Liver (tissue), 9 donors: ENCODE measurements around the gene WNT3A. TPM values are rescaled to one million over a fixed set of nuclear protein-coding genes. Genes with fewer than 3 reads are reported as not detected.

Experiments used
- DNase-seq: peaks from one replicate; pipeline ENCODE4 v3.0.0-alpha.2; 2017; ENCODE audit warnings: low spot score
- H3K27ac ChIP-seq, 2 donors: one replicate each; pipeline ENCODE4 v1.7.0; 2013; ENCODE audit warnings: inconsistent platforms in 2 of 2, low read length in 2 of 2, control low read depth in 1 of 2, low read depth in 1 of 2, mild to moderate bottlenecking in 1 of 2
- H3K27me3 ChIP-seq, 4 donors: one replicate each; pipeline versions ENCODE4 v1.6.1 to v1.7.0; 2013; ENCODE audit warnings: low read length in 3 of 4, inconsistent platforms in 1 of 4, mild to moderate bottlenecking in 1 of 4, moderate library complexity in 1 of 4; ENCODE audit not compliant: control insufficient read depth in 4 of 4, insufficient read depth in 4 of 4
- H3K36me3 ChIP-seq, 4 donors: one replicate each; pipeline versions ENCODE4 v1.6.1 to v1.7.0; 2013; ENCODE audit warnings: low read length in 3 of 4, mild to moderate bottlenecking in 3 of 4, low read depth in 1 of 4, moderate library complexity in 1 of 4; ENCODE audit not compliant: control insufficient read depth in 4 of 4, insufficient read depth in 3 of 4
- H3K4me1 ChIP-seq, 4 donors: one replicate each; pipeline versions ENCODE4 v1.6.1 to v1.7.0; 2013; ENCODE audit warnings: low read length in 3 of 4, mild to moderate bottlenecking in 3 of 4, moderate library complexity in 1 of 4; ENCODE audit not compliant: control insufficient read depth in 4 of 4, insufficient read depth in 4 of 4
- H3K4me3 ChIP-seq, 3 donors: one replicate each; pipeline versions ENCODE4 v1.6.1 to v1.7.0; 2013; ENCODE audit warnings: low read length in 3 of 3, control low read depth in 1 of 3, low read depth in 1 of 3, mild to moderate bottlenecking in 1 of 3
- H3K9ac ChIP-seq, 2 donors: one replicate each; pipeline ENCODE4 v1.7.0; 2013; ENCODE audit warnings: low read length in 2 of 2, mild to moderate bottlenecking in 2 of 2, moderate library complexity in 2 of 2, control low read depth in 1 of 2, low read depth in 1 of 2
- H3K9me3 ChIP-seq, 4 donors: one replicate each; pipeline versions ENCODE4 v1.6.1 to v1.7.0; 2013; ENCODE audit warnings: low read length in 3 of 4; ENCODE audit not compliant: control insufficient read depth in 4 of 4
- ATF3 ChIP-seq: IDR thresholded peaks from 2 replicates; pipeline ENCODE4 v1.6.1; 2016; ENCODE audit warnings: antibody characterized with exemption
- CTCF ChIP-seq: fragments of 150-350 bp; IDR thresholded peaks from 2 replicates; pipeline ENCODE4 v1.5.1; 2017; ENCODE audit warnings: improper control_type of control experiment, low read depth, low read length; ENCODE audit not compliant: missing input control
- EGR1 ChIP-seq, 2 donors: IDR thresholded peaks; 2 replicates each; pipeline ENCODE4 v1.6.1; 2016 to 2018; ENCODE audit warnings: antibody characterized with exemption in 2 of 2, low read depth in 2 of 2
- FOXA1 ChIP-seq: IDR thresholded peaks from 2 replicates; pipeline ENCODE4 v1.6.1; 2016; ENCODE audit warnings: antibody characterized with exemption
- FOXA2 ChIP-seq: IDR thresholded peaks from 2 replicates; pipeline ENCODE4 v1.6.1; 2016; ENCODE audit warnings: antibody characterized with exemption
- GABPA ChIP-seq, 2 donors: IDR thresholded peaks in 1 of 2; conservative IDR thresholded peaks in 1 of 2; 2 replicates each; pipeline ENCODE4 v1.6.1; 2016; ENCODE audit warnings: antibody characterized with exemption in 2 of 2, mild to moderate bottlenecking in 1 of 2, moderate library complexity in 1 of 2
- HNF4A ChIP-seq, 2 donors: conservative IDR thresholded peaks; 2 replicates each; pipeline ENCODE4 v1.6.1; 2016; ENCODE audit warnings: antibody characterized with exemption in 2 of 2, mild to moderate bottlenecking in 2 of 2
- HNF4G ChIP-seq: IDR thresholded peaks from 2 replicates; pipeline ENCODE4 v1.6.1; 2016; ENCODE audit warnings: antibody characterized with exemption
- JUND ChIP-seq, 2 donors: IDR thresholded peaks; 2 replicates each; pipeline ENCODE4 v1.6.1; 2016; ENCODE audit warnings: antibody characterized with exemption in 2 of 2
- MAX ChIP-seq: IDR thresholded peaks from 2 replicates; pipeline ENCODE4 v1.6.1; 2016; ENCODE audit warnings: antibody characterized with exemption
- NR2F2 ChIP-seq: IDR thresholded peaks from 2 replicates; pipeline ENCODE4 v1.6.1; 2016; ENCODE audit warnings: antibody characterized with exemption
- RAD21 ChIP-seq, 2 donors: IDR thresholded peaks; 2 replicates each; pipeline ENCODE4 v1.6.1; 2016; ENCODE audit warnings: antibody characterized with exemption in 2 of 2, mild to moderate bottlenecking in 2 of 2
- REST ChIP-seq: IDR thresholded peaks from 2 replicates; pipeline ENCODE4 v1.6.1; 2016; ENCODE audit warnings: antibody characterized with exemption, mild to moderate bottlenecking
- RXRA ChIP-seq, 2 donors: IDR thresholded peaks; 2 replicates each; pipeline ENCODE4 v1.6.1; 2017 to 2018; ENCODE audit warnings: antibody characterized with exemption in 2 of 2, mild to moderate bottlenecking in 1 of 2
- SP1 ChIP-seq: IDR thresholded peaks from 2 replicates; pipeline ENCODE4 v1.6.1; 2018; ENCODE audit warnings: antibody characterized with exemption, mild to moderate bottlenecking
- TAF1 ChIP-seq: conservative IDR thresholded peaks from 2 replicates; pipeline ENCODE4 v1.6.1; 2016; ENCODE audit warnings: antibody characterized with exemption, mild to moderate bottlenecking
- YY1 ChIP-seq: IDR thresholded peaks from 2 replicates; pipeline ENCODE4 v1.6.1; 2016; ENCODE audit warnings: antibody characterized with exemption, mild to moderate bottlenecking
- WGBS: extraction: QIAGEN DNeasy Blood & Tissue Kit; methylation state at CpG from one replicate; pipeline ENCODE4 v1.1.7; 2013; 5-methylcytosine and 5-hydroxymethylcytosine counted together
- polyA plus RNA-seq, 2 donors: library from polyadenylated mRNA; stranded (reverse) in 1 of 2; unstranded in 1 of 2; fragments of 200-250 nt in 1 of 2; fragments of >200 nt in 1 of 2; fragmentation: Nextera tagmentation in 1 of 2; extraction: Ambion mirVana in 1 of 2; gene quantifications; one replicate each; pipeline versions ENCODE4 v1.2.1 to v1.2.3, GENCODE V29; 2013 to 2015
- total RNA-seq, 2 donors: library from RNA; depleted of rRNA; stranded (reverse); fragments of >200 nt; gene quantifications; one replicate each; pipeline ENCODE4 v1.2.3, GENCODE V29; 2014
- donor health status: healthy.
- donor health status: healthy.
- donor health status: healthy.
- donor health status: healthy.
- donor health status: healthy.

The WNT3A gene
- total and polyA plus RNA-seq, 4 donors, result not detected

- TF ChIP-seq ATF3 (no peak), EGR1 (IDR thresholded peaks at IDR 0.05; ENCODE audit: low read depth in 2 of 2) (no peak), HNF4A (conservative IDR thresholded peaks at IDR 0.05) (no peak), JUND (IDR thresholded peaks at IDR 0.05) (no peak), FOXA1 (no peak), CTCF (no peak), SP1 (no peak), NR2F2 (no peak)
These were observed 57.5 kb downstream of the WNT3A start (continued) for GRCh38 chr1:228064296-228064695.

GRCh38 chr1:228064741-228065542 lies 58.1 kb downstream of the WNT3A start:
- peaks cover 3 to 17% (median 4%) of the 10 kb centered on the region in 4 donors for H3K27me3 ChIP-seq
- no peak for DNase-seq

More at GRCh38 chr1:228064741-228065542, 58.1 kb downstream of the WNT3A start:
- WGBS, result 76% methylated on average over 15 of the region's 15 CpGs
- TF ChIP-seq SP1, result no peak
- TF ChIP-seq ATF3, result no peak
- TF ChIP-seq NR2F2, result no peak
- no peak for TF ChIP-seq RAD21 (IDR thresholded peaks at IDR 0.05)
- TF ChIP-seq MAX, result no peak
- no peak for TF ChIP-seq HNF4A (conservative IDR thresholded peaks at IDR 0.05)
- TF ChIP-seq REST, result no peak
- no peak for TF ChIP-seq RXRA (IDR thresholded peaks at IDR 0.05)
- no peak for TF ChIP-seq HNF4G
- no peak for TF ChIP-seq FOXA2
- no peak for TF ChIP-seq YY1
- TF ChIP-seq FOXA1, result no peak
- TF ChIP-seq GABPA (IDR thresholded peaks at IDR 0.05 in 1 of 2, conservative IDR thresholded peaks at IDR 0.05 in 1 of 2), result no peak
- no peak for TF ChIP-seq TAF1
- TF ChIP-seq JUND (IDR thresholded peaks at IDR 0.05), result no peak
- no peak overlapping the region for H3K4me3 ChIP-seq
- H3K27ac ChIP-seq, result no peak overlapping the region
- H3K9ac ChIP-seq, result no peak overlapping the region
- H3K36me3 ChIP-seq, result no peaks in the 10 kb centered on the region
- peaks cover 0 to 3% (median 0%) of the 10 kb centered on the region in 4 donors for H3K4me1 ChIP-seq
- peaks cover 0 to 2% (median 0%) of the 10 kb centered on the region in 4 donors for H3K9me3 ChIP-seq
